Myocyte (in vitro differentiated cells): ENCODE data around the gene IRX4. TPM values are rescaled to one million over a fixed set of nuclear protein-coding genes. Genes with fewer than 3 reads are reported as not detected.

Experiments
- DNase-seq: peaks from one replicate; pipeline ENCODE4 v3.0.0-alpha.2; 2012; ENCODE audit warnings: low read depth
- total RNA-seq: library from RNA; depleted of rRNA; stranded (reverse); fragments of >200 nt; gene quantifications from 2 replicates; pipeline ENCODE4 v1.2.3, GENCODE V29; 2014

IRX4 gene
- total RNA-seq, 1 donor from 2014 or later, result not detected

- no peak for DNase-seq
Measured at GRCh38 chr5:1892685-1893445, 10.1 kb upstream of the IRX4 start.

GRCh38 chr5:1892211-1892610 lies 9.5 kb upstream of the IRX4 start:
- DNase-seq, result no peak

- DNase-seq, result no peak
Measured at GRCh38 chr5:1891391-1891790, 8.7 kb upstream of the IRX4 start.

- no peak for DNase-seq
Measured at GRCh38 chr5:1890296-1890695, 7.6 kb upstream of the IRX4 start.

DNA sequence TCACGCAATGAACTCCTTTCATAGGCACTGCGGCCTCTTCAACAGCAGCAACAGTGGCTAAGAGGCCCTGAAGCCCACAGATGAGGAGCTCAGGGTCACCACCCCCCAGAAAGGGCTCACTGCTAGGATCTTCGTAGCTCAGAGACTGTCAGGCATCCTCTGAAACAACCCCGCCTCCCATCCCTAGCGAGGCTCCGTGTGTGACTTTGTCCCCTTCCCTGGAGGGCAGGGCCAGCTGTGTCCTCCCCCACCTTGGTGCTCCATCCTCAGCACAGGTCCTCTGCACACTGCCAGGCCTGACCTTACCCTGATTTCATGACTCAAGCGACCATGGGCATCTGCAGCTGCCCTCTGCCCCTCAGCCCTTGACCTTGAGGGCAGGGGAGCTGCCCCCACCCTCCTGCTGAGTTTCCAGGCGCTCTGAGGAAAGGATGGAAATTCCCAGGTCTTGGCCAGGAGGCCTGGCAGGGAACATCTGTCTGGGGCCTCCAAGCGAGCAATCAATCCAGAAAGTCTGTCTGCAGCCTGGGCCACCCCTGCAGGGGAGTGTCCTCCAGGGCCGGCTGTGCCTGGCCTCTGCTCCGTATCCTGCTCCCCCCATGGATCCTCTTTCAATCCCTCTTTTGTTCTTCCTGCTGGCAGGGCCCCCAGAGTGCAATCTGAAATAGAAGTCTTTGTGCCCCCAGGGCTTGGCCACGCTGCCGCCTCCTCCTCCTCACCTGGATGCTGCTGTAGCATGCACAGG lies 6.8 kb upstream of the IRX4 start:
- no peak for DNase-seq

DNA sequence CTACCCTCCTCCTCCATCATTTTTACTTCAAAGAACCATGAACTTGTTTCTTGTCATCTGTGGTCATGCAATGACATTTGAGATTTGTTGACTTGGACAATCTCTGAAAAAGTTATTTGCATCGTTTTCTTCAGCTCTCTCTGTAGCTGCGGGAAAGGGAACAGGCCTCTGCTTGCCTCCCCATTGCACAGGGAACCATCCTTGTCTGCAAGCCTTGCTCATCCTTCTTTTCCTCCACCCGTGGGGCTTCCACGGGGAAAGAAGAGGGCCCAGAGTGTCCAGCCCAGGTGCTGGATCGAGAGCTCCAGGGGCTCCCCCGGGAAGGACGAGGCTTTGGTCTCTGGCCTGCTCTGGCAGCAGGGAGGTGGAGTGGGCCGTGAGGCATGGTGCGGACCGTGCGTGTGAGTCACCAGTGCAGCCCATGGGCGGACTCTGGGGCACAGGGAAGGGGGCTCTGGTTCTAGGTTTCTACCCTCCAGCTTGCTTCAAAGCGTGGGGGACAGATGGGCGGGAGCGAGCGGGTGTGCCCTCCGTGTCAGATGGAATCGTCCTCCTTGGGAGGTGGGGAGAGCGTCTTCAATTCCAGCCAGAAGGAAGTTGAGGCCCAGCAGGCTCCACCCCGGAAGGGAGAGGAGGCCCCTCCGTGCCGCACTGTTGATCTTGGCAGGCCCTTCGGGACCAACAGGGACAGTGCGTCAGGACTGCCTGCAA lies 6.0 kb upstream of the IRX4 start:
- no peak for DNase-seq

DNA sequence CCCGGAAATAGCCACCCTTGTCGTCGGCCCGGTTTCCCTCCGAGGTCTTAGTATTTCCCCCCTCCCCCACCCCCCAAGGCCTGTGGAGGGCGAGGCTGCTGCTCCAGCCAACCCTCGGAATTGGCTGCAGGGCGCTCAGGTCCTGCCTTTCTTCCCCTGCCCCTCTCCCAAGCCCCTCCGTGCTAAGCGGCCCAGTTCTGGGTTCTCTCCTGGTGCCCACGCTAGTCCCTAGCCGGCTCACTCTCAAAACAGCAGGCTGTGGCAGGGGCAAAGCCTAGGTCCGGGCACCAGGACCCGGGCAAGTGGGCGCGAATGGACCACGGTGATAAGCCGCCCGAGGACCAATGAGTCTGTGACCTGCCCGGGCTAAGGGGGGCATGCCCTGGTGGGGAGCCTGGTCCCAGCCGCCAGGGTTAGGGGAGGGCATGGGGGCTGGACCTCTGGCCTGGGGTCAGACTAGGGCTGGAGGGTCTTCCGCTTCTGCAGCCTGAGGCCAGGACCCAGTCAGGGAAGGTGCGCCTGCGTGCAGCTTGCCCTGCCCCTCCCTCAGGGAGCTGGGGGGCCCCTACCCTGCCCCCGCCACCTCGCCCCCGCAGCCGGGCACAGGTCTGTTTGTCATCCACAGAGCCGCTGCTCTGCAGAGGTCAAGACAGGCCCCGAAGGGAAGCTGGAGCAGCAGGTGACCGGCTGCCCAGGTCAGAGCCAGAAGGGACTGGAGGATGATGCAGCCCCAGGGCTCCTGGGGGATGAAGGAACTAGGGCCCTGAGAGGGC lies 5.0 kb upstream of the IRX4 start:
- DNase-seq, result no peak

GRCh38 chr5:1886846-1887587 lies 4.3 kb upstream of the IRX4 start:
- DNase-seq, result no peak

- no peak for DNase-seq
Measured at GRCh38 chr5:1885868-1886845, 3.4 kb upstream of the IRX4 start.

GRCh38 chr5:1885404-1885755 lies 2.7 kb upstream of the IRX4 start:
- no peak for DNase-seq

GRCh38 chr5:1884678-1885403 lies 2.1 kb upstream of the IRX4 start:
- DNase-seq, result no peak

DNA sequence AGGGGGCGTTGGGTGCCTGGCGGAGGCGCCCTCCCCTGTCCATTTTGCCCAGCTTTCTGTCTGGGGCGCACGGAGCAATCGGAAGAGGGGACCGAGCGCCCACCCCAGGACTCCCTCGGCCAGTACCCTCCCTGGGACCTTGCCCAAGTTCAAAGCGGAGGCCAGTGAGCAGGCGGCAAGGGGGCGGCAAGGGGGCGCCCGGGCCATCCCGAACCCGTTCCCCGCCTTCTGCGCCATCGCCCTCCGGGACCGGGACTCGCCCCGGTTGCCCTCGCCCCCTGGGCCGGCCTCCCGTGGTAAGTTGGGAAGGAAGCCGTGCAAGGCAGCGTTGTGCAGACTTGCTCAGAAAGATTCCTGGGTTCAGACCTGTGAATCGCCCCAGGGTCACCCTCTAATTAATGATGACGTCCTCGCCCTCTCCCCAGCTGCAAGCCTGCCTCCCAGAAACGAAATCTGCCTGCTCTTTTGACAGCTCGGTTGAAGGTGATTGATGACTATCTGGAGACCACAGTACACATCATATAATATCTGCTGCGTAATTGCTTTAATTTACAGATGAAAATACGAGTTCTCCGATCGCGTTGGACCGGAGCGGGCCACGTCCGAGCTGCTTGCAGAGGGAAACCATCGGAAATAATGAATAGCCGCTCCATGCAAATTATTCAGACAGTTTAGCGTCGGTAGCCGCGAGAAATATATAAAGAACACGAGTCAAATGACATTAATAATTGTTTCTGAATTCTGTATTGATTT lies 1.4 kb upstream of the IRX4 start:
- no peak for DNase-seq

- no peak for DNase-seq
Measured at GRCh38 chr5:1883120-1883924, 597 bp upstream of the IRX4 start.

- no peak for DNase-seq
Measured at GRCh38 chr5:1881731-1882336, 891 bp downstream of the IRX4 start.

DNA sequence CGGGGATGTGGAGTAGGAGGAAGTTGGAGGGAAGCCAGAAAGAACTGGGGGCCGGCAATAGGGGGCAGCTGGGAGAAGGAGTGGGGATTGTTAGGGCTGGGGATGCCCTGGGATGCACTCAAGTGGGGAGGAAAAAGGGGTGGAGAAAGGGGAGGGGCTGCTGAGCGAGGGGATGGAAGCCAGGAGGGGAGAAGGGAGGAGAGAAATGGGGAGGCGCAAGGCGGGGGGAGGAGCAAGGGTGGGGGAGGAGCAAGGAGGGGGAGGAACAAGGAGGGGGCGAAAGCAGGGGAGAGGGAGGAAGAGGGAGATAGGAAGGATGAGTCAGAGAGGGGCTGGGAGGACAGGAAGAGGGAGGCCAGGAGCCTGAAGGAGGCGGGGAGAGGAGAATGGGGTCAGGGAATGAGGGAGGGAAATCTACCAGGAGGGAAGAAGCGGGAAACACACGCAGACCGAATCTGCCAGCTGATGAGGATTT lies 1.6 kb downstream of the IRX4 start:
- no peak for DNase-seq

- no peak for DNase-seq
Measured at GRCh38 chr5:1880377-1881025, 2.2 kb downstream of the IRX4 start.
